Peyer's patch (tissue), 4 donors: ENCODE data around the gene FLT1.

ENCODE experiments used
- CTCF ChIP-seq, 6 experiments: fragments of 450-650 bp in 4 of 6; fragments of 200-600 bp in 2 of 6; sonication (generic) in 1 of 6; IDR thresholded peaks; one replicate each; pipeline ENCODE4 v1.5.1; 2017 to 2019; ENCODE audit warnings: antibody characterized with exemption in 6 of 6, mild to moderate bottlenecking in 3 of 6, moderate library complexity in 1 of 6
- POLR2A ChIP-seq, 2 donors: fragments of 450-650 bp; IDR thresholded peaks; one replicate each; pipeline ENCODE4 v1.5.1; 2017; ENCODE audit warnings: antibody characterized with exemption in 2 of 2, mild to moderate bottlenecking in 2 of 2, moderate library complexity in 2 of 2

- TF ChIP-seq CTCF (IDR thresholded peaks at IDR 0.05) (no peak), POLR2A (IDR thresholded peaks at IDR 0.05) (no peak)
Measured at GRCh38 chr13:28392896-28393505, 101.9 kb downstream of the FLT1 start.
